ENCODE data around the gene AAMP. TPM values are rescaled to one million over a fixed set of nuclear protein-coding genes. Genes with fewer than 3 reads are reported as not detected.

AAMP gene
- total RNA-seq, 1 donor from 2014 or later, result 98.2 TPM

DNA sequence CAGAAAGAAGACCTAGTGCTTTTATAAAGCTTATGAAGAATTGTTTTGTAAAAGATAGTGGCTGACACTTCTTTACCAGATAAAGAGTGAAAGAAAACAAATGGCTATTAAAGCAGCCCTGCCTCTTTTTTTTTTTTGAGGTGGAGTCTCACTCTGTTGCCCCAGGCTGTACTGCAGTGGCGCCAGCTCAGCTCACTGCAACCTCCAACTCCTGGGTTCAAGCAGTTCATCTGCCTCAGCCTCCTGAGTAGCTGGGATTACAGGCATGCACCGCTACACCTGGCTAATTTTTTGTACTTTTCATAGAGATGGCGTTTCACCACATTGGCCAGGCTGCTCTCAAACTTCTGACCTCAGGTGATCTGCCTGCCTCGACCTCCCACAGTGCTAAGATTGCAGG is 40.1 kb downstream of the AAMP start:
- no peak for DNase-seq (ENCODE audit: low spot score in 2 of 2)
- no peak for FAIRE-seq

DNA sequence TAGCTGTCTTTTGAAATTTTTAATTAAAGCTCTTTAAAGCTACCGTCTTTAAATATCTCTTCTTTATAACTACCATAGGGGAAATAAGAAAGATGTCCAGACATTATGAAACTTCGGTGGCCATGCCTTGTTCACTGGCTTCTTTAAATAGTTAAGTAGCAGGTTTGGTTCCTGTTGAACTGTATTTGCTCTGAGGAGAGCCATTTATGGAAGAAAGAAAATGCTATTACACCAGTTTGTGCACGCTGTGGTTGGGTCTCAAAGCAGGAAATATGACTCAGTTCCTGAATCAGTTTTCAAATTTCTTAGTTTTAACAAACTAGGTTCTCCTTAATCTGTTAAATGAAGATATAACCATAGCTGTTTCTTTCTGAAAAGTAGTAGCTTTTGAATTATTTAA is 40.7 kb downstream of the AAMP start:
- FAIRE-seq (no peak), DNase-seq (ENCODE audit: low spot score in 2 of 2) (no peak)

DNA sequence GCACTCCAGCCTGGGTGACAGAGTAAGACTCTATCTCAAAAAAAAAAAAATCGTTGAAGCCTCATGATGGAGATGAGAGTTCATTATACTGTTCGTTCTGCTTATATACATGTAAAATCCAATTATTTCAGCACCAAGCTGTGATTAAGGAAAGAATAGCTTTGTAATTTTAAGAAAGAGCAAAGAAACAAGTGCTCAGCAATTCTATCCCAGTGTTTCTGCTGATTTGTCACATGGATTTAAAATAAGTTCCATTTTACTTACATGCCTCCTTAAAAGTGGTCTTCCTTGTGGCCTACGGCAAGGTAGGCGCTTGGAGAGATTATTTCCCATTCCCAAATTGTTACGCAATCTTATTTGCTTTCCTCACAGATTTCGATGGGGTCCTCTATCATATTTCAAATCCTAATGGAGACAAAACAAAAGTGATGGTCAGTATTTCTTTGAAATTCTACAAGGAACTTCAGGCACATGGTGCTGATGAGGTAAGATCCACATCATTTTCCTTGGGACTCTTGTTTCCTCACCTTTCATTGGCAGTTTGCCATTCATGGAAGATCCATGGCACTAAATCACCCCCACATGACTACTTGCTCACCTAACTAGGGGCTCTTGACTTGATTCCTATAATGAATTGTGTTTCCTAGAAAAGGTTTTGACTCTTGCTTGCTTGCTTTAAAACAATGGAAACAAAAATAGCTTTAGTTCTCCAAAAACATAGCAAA is 41.4 kb downstream of the AAMP start:
- DNase-seq (ENCODE audit: low spot score in 2 of 2), result no peak
- FAIRE-seq, result no peak

DNA sequence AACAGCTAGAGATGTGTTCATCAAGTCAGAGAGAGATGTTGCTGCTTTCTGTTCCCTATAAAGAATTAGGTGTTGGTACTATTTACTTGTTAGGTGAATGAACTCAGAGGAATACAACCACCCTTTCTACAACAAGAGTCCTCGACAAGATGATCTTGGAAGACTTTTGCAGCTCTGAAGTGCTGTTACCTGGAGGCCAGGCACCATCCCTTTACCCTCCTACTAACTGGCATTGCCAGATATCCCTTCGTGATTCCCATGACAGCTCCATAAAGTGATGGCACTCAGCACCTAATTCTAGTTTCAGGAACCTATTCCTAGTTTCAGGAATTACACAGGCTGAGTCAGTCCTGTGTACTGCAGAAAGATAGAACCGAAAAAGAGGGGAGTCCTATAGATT is 43.0 kb downstream of the AAMP start:
- no peak for FAIRE-seq
- DNase-seq (ENCODE audit: low spot score in 2 of 2), result no peak

DNA sequence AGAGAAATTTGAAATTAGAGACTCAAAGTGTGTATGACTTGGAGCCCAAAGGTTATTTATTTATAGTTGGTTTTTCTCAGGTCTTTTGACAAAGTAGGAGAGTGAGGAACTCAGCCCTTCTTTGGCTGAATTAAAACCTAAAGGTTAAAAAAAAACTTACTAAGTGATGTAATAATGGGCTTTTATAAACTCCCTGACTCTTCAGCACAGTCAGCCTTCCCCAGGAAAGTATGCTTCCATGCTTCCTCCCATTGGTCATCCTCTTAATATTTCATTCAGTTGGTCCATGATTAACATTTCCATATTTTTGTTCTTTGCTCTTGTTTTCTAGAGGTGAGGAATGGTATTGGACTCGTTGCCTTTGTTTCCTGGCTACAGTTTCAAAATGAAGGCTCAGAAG is 45.8 kb downstream of the AAMP start:
- FAIRE-seq, result no peak
- DNase-seq (ENCODE audit: low spot score in 2 of 2), result no peak

DNA sequence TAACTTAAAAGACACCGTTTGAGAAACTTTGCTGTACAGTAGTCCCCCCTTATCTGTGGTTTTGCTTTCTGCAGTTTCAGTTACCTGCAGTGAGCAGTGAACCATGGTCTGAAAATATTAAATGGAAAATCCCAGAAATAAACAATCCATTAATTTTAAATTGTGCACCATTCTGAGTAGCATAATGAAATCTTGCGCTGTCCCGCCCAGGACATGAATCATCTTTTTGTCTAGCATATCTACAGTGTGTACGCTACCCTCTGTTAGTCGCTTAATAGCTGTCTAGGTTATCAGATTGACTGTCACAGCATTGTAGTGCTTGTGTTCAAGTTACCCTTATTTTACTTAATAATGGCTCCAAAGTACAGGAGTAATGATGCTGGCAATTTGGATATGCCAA is 46.9 kb downstream of the AAMP start:
- FAIRE-seq (no peak), DNase-seq (ENCODE audit: low spot score in 2 of 2) (no peak)

DNA sequence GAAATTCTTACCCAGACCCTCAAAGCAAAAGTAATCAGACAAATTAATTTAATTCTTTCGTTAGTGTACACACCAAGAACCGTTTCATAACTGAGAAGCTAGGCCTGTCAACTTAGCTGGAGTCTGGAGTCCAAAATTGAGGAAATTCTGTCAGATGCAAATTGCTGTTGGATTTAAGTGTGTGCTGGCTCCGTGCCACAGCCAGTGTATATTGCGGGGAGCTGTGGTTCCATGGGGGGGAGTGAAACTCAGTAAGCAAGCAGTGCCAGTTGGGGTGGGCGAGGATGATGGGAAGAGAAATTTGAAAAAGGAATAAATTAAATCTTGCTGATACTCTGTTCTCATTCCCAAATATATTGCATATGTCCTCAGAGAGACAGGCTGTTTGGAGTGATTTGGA is 48.9 kb downstream of the AAMP start:
- FAIRE-seq (no peak), DNase-seq (ENCODE audit: low spot score in 2 of 2) (no peak)

DNA sequence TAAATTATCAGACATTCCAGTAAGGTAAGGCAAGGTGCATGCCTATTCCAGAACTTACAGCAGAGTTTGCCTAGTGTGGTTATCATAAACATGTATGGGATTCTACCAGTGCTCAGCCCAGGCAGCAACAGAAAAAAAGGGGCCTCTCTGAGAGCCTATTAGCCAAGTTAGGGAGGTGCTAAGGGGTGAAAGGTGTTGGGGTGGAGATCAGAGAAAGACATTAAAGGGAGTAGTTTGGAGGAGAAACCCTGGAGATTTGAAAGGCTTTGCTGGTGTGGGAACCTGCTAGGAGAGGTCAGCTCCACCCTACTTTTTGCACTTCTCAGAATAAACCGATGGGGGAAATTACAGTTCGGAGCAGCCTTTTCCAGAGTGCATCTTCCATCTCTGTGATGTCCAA is 50.0 kb downstream of the AAMP start:
- FAIRE-seq, result no peak
- DNase-seq (ENCODE audit: low spot score in 2 of 2), result no peak

DNA sequence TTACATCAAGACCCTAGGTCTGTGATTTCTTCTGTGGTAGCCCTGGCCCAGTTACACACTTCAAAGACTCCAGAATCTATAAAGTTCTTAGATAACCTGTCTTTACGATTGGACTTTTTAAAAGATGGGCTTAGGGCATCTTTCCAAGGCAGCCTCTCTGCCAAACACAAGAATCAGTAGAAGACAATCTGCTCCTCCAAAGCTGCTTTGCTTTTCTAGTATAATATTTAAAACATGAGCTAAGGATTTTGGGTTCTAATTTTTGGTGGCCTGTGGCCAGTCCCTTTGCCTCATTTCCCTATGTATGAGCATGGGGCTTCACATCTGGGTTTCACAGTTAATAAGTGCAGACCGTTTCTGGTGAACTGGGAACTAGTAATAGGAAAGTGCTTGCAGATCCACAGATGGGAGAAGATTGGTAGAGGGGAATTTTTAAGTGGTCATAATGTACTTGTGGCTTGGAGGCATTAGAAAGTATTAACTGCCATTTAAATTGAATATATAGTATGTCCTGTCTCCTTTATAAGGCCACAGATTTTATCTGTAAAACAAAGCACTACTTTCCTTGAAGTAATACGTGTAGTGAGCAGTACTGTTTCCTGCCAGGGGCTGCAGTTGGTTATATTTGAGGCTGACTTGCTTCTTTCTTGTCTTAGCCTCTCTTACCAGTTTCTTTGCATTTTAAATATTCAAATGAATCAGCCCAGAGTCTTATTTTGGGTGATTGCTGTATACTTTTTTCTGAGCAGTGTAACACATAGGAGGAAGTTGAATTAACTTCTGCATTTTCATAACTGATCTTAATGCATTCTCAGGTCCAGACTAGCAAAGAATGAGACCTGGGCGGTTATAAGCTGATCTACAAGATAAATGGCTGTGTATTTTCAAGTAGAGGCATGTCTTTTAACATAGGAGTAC is 51.4 kb downstream of the AAMP start:
- no peak for DNase-seq (ENCODE audit: low spot score in 2 of 2)
- no peak for FAIRE-seq

DNA sequence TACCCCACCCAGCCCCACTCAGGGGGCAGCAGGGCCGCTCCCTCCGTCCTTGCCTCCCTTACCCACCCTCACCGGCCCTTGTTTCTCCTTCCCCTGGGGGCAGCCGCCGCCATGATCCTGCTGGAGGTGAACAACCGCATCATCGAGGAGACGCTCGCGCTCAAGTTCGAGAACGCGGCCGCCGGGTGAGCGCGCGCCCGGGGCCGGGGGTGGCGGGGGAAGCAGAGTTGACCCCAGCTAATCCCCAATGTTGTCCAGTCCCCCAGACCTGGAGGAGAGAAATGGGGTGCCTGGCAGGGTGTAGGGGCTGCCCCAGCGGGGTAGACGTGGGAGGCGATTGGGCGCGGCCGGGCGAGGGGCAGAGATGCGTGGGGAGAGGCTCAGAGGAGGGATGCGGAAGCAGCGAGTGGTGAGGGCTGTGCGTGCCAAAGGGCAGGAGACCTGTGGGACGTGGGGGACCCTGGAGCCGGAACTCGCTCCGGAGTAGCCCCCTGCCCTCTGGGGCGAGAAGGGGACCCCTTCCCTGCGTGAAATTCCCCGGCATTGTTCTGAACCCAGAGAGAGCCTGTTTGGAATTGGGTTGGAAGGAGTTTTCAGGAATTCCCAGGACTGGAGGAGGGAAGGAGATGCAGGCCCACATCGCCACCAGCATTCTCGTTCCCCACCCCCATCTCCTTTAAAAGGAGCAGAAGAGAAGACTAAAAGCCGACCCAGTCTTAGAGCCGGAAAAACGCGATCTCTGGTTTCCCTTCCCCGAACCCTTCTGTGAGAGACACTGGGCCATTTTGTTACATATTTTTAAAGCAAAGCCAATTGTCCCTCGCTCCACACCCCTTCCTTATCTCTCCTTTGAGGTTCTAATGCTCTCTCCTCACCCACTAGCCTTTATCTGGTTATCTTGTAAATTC is 52.3 kb downstream of the AAMP start:
- DNase-seq (ENCODE audit: low spot score in 2 of 2) (peak in 1 of 2 donors; percentile 45), FAIRE-seq (no peak)

DNA sequence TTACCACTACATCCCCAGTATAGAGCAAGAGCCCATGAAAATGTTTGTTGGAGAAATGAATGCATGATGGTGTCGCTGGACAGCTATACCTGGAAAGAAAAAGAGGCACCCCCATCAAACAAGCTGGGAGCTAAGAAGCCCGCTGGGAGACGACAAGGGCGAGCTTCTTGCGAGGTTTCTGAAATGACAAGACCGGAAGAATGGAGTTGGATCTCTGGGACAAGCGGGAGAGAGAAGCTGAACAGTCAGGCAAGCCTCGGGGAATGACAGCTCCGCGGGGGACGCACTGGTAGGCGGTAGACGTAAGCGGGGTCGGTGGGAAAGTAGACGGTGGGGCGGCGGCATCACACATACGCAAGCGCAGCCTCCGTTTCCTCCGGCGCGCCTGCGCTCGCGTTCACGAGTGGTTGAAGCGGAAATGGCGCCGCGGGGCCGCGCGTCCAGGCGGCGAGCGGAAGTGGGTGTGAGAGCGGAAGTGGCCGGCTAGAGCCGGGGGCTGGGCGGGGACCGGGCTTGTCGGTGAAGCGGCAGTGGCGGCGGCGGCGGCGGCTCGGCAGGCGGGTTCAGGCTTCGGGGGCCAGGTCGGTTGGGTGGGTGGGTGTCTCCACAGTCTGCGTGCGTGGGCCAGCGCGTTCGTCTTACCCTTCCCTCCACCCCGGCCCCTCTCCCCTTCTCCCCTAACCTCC is 53.1 kb downstream of the AAMP start, which contains the start of gene ARPC2:
ARPC2 (plus strand) TSS at position 516 of the 686 bp plus-strand sequence. CDS start 282 bp downstream, outside the sequence.
- FAIRE-seq, result no peak

DNA sequence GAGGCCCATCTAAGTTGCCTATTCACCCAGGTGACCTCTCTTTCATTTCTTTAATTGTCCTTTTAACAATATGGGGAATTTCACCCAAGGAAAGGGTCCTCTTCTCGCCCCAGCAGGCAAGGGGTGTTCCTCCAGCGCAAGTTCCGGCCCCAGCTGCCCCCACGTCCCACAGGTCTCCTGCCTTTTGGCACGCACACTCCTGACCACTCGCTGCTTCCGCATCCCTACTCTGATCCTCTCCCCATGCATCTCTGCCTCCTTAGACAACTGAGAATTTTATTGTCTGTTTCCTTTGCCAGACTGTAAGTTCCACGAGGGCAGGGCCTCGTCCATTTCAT is 53.6 kb downstream of the AAMP start:
- FAIRE-seq, result no peak
- no peak for DNase-seq (ENCODE audit: low spot score in 2 of 2)

More for the DNA sequence above, 53.1 kb downstream of the AAMP start, which contains the start of gene ARPC2:
- peak; percentile 92 to 95 for DNase-seq (ENCODE audit: low spot score in 2 of 2)

Other genes starting within 250 kb of the AAMP start
- not detected for gene RUFY4, start 200.9 kb downstream of the AAMP start, total RNA-seq
- under 0.01 TPM for gene CXCR2, start 144.1 kb downstream of the AAMP start, total RNA-seq
- under 0.01 TPM for gene CXCR1, start 103.2 kb downstream of the AAMP start, total RNA-seq
- gene ARPC2, start 52.9 kb downstream of the AAMP start, total RNA-seq, result 139 TPM
- gene GPBAR1, start 9.1 kb downstream of the AAMP start, total RNA-seq, result not detected
- 15.1 TPM for gene PNKD, start 382 bp upstream of the AAMP start, total RNA-seq
- 9.4 TPM for gene TMBIM1, start 22.4 kb upstream of the AAMP start, total RNA-seq
- gene CATIP, start 86.7 kb upstream of the AAMP start, total RNA-seq, result not detected
- gene SLC11A1, start 112.1 kb upstream of the AAMP start, total RNA-seq, result 0.82 TPM
- 7.7 TPM for gene CTDSP1, start 129.7 kb upstream of the AAMP start, total RNA-seq
- gene VIL1, start 149.0 kb upstream of the AAMP start, total RNA-seq, result not detected

All from frontal cortex (tissue), 4 donors.